Inferior parietal cortex (tissue), 1 donor: ENCODE measurements around the gene TOR1AIP1.

Experiments
- DNase-seq: peaks from one replicate; pipeline ENCODE4 v3.0.0-alpha.2; 2016; ENCODE audit errors: extremely low spot score

TOR1AIP1 gene

DNA sequence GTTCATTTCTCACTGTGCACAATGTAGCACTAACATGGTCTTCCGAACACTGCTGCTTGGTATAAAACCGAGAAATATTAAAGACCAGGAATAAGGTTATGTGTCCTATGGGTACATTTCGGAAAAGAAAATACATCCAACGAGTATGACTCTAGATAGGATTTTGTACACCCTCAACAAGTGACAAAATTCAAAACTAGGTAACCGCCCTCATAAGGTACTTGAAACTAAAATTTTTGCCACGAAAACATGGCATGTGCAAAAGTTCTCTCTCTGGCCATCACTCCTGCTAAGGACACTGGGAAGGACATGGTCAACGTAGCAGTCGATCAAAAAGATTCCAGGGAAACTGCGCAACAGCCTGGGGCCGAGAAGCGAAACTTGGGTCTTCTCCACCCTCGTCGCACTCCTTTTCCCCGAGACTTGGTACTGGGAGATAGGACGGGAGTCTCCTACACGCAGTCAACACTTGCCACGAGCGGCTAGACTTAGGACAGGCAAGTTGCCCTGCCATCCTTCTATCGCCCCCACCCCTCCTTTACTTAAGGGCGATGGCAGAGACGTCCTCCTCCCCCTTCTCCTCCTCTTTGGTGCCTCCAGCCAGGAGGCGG is 338 bp upstream of the TOR1AIP1 start:
- no peak for DNase-seq

DNA sequence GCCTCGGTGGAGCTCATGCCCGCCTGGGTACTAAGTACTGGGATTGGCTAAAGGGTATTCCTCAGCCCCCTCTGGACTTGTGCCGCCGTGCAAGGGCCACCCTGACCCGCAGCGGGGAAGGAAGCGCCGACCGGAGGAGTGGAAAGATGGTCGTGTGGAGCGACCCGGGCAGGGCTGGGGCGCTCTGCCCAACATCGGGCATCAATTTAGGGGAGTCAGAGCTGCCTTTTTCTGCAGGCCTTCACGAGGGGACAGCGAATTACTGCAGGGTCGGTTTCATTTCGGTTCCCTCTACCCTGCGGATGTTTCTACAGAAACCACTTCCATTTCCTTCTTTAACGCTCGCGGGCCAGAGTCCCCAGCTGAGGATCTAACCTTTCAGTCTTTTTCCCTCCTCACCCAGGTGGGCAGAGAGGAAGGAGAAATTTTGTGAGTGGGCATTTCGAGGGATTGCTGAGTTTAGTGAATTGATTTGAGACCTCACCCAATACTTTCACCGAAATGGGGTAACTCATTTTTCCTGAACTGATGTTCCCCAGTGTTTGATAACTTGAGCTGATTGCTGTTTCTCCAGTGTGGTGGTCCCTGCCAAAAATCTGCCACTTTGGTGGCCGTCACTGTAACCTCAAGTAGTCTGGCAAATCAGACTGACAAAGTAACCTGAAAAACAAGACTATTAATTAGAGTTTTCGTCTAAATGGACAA is 1.1 kb downstream of the TOR1AIP1 start:
- DNase-seq: no peak

DNA sequence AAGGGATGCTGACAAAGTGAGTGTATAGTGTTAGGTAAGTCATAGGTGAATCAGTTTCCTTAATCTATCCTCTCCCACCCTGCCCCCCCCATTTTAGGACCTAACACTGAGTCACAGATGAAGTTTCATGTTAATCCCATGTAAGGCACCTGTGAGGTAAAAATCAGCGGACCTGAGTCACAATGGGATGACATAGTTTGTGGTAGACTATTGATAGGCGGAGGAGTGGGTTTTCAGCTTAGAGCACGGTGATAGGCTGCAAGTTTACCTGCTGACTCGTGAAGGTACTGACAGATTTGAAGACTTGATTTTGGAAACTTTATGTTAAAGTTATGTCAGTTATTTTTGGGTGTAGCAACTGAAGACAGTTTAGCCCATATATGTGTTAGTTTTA is 1.7 kb downstream of the TOR1AIP1 start:
- DNase-seq: no peak

DNA sequence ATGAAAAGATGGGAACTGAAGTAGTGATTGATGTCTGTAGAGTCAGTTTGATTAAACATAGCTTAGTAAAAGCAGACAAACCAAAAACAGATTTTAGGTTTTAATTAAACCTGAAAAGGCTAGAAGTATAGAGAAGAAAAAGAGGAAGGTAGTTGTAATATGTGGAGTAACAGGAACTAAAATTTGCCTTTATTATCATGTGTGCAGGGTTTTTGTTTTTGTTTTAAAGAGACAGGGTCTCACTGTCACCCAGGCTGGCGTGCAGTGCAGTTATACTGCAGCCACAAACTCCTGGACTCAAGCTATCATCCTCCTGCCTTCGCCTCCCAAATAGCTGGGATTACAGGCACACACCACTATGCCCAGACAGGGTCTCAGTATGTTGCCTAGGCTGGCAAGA is 6.0 kb downstream of the TOR1AIP1 start:
- no peak for DNase-seq

DNA sequence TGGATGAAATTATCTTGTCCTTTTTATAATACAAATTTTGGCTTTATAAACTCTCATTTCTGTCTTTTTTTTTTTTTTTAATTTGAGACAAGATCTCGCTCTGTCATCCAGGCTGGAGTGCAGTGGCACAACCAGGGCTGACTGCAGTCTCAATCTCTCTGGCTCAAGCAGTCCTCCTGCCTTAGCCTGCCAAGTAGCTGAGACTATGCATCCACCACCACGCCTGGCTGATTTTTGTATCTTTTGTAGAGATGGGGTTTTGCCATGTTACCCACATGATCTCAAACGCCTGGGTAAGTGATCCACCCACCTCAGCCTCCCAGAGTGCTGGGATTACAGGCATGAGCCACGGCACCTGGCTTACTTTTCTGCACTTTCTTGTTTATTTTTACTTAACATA is 7.5 kb downstream of the TOR1AIP1 start:
- DNase-seq: no peak

DNA sequence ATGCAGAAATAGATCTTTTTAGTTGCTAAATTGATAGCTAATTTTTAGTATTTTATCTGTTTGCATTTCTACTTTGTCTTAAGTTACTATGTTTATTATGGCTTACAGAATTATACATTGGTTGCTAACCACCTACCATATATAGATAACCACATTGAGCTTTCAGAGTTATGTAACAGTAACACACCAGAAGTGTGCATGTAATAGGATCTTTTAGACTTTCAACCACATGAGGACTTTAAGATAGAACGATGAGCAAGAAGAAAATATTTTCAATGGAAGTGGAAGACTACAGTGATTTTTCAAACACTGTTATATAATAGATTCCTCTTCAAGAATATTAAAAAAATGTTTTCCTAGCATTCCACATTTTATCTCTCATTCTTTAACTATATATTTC is 28.8 kb downstream of the TOR1AIP1 start:
- no peak for DNase-seq

DNA sequence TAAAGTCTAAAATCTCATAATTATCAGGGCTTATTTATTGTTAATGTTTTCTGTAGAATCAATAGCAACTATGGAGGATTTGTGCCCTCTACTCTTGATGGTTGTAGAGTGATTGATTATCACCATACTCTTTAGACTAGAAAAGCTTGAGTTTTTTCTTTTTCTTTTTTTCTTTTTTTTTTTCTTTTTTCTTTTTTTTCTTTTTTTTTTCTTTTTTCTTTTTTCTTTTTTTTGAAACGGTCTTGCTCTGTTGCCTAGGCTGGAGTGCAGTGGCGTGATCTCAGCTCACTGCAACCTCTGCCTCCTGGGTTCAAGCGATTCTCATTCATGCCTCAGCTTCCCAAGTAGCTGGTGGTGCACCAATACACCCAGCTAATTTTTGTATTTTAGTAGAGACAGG is 29.7 kb downstream of the TOR1AIP1 start:
- no peak for DNase-seq

DNA sequence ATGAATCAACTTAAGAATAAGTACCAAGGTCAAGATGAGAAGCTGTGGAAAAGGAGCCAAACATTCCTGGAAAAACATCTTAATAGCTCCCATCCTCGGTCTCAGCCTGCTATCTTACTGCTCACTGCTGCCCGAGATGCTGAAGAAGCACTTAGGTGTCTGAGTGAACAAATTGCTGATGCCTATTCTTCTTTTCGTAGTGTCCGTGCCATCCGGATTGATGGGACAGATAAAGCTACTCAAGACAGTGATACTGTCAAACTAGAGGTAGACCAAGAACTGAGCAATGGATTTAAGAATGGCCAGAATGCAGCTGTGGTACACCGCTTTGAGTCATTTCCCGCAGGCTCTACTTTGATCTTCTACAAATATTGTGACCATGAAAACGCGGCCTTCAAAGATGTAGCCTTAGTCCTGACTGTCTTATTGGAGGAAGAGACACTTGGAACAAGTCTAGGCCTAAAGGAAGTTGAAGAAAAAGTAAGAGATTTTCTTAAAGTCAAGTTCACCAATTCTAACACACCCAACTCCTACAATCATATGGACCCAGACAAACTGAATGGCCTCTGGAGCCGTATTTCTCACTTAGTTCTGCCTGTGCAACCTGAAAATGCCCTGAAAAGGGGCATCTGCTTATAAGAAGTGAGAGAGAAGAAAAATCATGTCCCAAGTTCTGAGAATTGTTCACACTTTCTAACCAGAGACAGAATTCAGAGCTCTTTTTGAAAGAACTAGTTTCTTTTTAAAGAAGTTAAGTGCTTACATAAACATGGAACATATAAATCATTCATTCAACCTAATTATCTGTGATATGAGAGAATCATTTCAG is 35.7 kb downstream of the TOR1AIP1 start:
- DNase-seq: no peak

DNA sequence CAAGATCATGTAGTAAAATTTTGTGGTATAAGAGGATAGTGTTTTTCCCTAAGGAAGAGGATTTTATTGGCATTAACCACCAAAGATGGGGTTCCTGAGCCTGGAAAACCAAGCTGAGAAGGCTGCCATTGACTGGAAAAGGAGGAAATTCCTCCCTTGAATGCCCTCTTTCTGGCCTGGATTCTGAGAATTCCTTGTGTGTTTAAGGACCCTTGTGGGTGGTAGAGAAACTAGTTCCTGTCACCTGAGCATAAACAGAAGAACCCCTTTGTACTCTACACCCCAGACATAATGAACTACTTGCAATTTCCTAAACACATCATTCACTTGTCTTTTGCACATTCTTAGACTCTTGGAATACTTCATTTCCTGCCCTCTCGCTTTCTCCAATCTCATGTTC is 39.4 kb downstream of the TOR1AIP1 start:
- no peak for DNase-seq

DNA sequence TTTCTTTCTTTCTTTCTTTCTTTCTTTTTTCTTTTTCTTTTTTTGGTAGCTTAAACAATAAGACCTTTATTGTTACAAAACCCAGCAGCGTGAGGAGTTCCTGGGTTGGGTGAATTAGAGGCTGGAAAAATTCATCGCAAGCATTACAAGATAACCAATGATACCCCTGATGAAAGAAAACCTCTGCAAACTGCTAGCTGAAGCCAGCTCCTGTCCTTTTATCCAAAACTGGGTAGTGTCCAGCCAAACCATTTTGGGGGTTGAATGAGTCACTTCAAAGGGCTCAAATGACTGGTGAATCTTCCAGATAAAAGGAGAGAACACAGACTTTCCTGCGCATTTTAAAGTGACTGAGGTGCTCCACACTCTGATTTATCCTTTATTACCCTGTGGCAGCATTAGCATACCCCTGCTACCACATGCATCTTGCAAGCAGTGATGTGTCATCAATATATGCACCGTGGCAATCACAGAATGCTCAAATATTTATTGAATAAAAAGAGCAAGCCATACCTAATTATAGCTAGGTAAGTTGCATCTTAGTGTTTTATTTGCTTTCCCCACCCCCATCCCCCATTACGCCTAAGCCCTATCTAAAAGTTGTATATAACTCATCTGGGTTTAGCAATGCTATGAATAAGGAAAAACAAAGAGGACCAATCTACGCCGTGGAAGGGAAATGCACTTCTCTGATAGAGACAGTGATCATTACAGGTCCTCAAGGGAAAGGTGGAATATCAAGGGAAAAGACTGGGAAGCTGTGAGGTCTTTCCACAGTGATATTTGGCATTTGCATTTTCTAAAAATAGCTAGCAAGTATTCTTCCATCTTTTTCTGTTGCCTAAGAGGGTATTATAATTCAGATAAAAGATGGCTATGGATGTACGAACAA is 40.1 kb downstream of the TOR1AIP1 start:
- DNase-seq: no peak

DNA sequence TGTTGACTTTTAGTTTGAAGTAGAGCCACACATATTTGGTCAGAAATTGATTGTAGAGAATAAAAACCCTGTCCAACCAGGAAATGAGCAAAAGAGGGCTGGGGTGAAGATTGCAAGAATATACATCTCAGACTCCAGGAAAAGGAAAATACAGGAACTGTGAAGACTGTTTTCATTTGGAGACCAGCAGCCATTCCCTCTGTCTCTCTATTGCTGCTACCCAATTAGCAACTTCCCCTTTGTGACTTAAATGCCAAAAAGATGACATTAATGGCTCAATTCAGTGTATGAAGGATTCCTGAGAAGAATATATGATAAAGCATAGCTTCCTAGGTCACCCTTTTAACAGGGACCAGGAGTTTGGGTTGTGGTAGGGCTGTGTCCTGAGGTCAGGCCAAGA is 40.9 kb downstream of the TOR1AIP1 start:
- DNase-seq: no peak

DNA sequence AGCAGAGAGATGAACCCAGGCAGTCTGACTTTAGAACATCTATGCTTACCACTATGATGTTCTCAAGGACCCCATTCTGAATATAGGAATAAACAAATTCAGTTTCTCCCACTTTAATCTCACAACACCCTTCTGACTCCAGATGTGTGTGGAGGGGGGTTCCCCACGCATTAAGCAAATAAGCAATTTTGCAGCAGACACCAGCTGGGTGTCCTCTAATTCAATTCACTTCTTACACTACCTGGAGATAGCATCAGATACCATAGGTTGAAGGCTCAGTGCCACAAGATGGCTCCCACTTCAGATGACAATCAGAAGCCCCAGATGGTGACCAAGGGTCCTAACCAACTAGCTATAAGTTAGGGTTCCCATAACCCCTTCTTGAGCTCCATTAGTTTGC is 42.2 kb downstream of the TOR1AIP1 start:
- no peak for DNase-seq

DNA sequence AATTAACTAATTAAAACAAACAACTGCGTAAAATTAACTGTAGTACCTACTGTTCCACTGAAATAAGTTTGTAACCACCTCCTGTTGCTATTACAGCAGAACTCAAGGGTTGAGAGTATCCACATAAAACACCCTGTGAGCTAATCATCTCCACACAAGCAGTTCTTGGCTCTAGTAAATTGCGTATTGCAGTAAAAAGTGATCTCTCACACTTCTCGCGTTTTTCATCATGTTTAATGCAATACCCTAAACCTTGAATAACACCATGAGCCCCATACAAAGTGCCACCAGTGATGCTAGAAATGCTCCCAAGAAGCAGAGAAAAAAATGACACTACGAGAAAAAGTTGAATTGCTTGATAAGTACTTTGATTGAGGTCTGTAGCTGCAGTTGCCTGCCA is 43.2 kb downstream of the TOR1AIP1 start:
- no peak for DNase-seq

DNA sequence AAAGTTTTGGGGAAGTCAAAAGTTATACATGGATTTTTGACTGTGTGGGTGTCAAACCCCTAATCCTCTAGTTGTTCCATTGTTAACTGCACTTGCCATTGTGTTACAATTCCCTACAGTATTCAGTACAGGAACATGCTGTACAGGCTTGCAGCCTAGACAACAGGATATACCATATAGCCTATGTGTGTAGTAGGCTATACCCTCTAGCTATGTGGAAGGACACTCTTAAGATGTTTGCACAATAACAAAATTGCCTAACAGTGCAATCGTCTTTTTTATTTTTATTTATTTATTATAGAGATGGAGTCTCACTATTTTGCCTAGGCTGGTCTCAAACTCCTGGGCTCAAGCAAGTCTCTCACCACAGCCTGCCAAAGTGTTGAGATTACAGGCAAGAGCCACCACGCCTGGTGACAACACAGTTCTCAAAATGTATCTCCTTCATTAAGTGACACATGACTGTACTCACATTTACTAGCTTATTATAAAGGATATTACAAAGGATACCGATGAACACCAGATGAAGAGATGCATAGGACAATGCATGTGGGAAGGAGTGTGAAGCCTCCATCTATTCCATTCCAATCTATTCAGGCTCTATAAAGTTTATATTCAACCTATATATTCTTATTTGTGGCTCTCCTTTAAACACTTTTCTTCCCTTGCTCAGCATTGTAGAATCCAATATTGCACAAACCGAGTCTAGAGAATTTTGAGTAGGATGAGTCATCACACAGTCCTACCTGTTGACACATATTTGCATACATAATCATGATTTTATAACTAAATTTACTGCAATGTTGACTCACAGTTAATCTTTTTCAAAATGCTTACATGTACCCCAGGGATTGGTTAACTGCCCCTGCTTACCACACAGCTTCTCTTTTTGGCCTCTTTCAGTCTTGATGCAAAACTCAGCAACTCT is 44.1 kb downstream of the TOR1AIP1 start:
- DNase-seq: no peak

DNA sequence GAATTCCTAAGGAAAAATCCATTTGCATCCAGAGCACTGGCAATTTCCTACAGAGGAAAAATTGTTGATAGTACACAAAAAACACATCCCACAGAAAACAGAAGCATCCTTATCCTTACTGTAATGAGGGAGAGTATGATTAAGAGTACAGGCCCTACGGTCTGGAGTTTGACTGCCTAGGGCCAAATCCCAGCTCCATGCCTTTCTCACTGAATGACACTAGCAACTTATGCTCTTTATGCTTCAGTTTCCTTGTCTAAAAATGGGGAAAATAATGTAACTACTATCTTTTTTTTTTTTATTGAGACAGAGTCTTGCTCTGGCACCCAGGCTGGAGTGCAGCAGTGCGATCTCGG is 44.7 kb downstream of the TOR1AIP1 start:
- DNase-seq: no peak

DNA sequence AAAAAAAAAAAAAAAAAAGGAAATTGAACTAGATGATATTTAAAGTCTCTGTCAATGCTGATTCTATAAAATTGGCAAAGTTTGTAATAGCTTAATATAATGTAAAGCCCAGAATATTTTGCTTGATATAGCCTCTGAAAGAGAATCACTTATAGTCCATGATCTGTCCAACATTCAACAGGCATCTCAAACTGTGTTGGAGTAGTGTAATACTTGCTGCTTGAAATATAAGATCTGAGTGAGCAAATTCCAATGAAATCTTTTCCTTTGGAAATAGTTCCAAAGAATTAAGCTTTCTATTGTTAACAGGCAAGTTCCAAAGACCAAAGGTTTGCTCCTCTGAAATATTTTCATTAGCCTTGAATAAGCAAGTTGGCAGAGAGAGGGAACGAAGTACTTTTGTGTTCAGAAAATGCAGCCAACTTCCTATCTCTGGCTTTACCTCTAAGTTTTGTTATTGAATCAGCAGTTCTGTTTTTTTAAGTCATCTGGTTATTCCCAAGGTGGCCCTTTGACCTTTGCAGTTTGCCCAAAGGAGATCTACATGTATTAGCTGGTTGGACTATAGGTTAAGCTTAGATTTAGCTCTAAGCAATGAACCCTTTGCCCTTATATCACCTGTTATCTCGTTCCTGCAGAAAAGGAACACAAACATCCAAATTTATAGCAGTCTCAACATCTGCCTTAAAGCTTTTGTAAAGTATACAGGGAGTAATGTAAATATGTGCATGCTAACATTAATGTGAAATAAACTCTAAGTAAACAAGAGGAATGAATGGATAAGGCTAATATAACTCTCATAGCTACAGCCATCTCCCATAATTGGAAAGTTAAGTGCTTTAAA is 48.1 kb downstream of the TOR1AIP1 start:
- DNase-seq: no peak

DNA sequence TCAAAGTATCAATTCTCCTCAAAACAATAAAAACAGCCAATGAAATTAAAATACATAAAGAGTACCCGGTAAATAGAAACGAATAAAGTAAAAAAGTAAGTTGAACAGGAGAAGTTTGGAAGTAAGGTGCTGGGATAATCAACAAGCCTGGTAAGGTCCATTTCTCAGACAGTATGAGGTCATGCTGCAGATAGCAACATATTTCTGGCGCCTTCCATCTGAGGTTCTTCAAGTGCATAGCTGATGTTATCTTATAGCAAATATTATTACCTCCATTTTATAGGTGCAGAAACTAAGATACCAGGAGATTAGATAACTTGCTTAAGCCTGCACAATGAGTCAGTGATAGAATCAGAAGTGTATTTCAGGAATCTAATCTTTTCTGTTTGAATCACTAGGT is 48.8 kb downstream of the TOR1AIP1 start:
- DNase-seq: no peak

DNA sequence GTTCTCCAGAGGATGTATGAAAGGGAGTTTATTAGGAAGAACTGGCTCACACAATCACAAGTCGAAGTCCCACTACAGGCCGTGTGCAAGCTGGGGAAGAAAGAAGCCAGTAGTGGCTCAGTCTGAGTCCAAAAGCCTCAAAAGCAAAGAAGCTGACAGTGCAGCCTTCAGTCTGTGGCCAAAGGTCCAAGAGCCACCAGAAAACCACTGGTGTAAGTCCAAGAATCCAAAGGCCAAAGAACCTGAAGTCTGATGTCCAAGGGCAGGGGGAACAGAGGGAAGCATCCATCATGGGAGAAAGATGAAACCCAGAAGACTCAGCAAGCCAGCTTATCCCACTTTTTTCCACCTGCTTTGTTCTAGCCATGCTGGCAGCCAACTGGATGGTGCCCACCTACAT is 51.1 kb downstream of the TOR1AIP1 start:
- no peak for DNase-seq

DNA sequence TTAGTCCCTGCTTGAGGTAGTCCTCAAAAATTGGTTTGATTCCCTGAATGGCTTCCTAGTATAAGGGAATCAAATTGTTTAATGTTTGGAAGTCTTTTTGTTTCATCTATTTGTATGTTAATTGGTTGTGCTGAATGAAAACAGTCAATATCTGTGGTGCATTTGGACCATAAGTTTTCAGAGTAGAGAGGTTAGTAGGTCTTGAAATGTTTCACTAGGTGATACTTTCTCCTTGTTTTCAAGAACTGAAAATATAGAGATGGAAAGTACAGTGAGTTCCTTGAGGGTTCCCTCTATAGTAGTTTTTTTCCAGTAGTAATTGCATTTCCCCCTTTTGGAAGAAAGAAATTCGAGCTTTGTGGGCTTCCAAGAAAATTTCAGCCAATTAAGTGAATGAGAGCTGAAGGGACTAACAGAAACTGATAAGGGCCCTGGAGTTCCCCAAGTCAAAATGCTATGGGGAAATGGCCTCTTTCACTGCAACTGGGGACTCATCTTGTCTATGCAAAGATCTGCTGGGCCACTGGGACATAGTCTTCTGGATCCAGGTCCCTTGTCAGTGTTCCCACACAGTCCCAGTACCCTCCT is 53.9 kb downstream of the TOR1AIP1 start:
- DNase-seq: no peak
